H1 (cell line): Measurements from ENCODE around the gene MACROH2A1. TPM values are rescaled to one million over a fixed set of nuclear protein-coding genes. Genes with fewer than 3 reads are reported as not detected.

Experiments
- CHD2 ChIP-seq: IDR thresholded peaks from 2 replicates; pipeline ENCODE4 v1.6.1; 2012; ENCODE audit warnings: low read length, improper control_type of control experiment
- EZH2 ChIP-seq: fragments of 200-600 bp; sonication (generic); IDR thresholded peaks from 2 replicates; pipeline ENCODE4 v1.7.1; 2012; ENCODE audit warnings: low read depth, mild to moderate bottlenecking, moderate library complexity, low read length, inconsistent platforms; ENCODE audit not compliant: severe bottlenecking
- MAX ChIP-seq: IDR thresholded peaks from 2 replicates; pipeline ENCODE4 v1.6.1; 2012; ENCODE audit warnings: inconsistent platforms
- RFX5 ChIP-seq: IDR thresholded peaks from 2 replicates; pipeline ENCODE4 v1.6.1; 2011; ENCODE audit warnings: low read depth, low read length, improper control_type of control experiment, borderline replicate concordance
- polyA plus RNA-seq, 7 experiments: library from polyadenylated mRNA; depleted of rRNA in 3 of 7; stranded (reverse) in 5 of 7; unstranded in 2 of 7; fragments of >200 nt in 5 of 7; fragments of 200-250 nt in 2 of 7; gene quantifications; 1 replicate in 5 of 7; 2 replicates in 1 of 7; 4 replicates in 1 of 7; pipeline versions ENCODE4 v1.2.1 to v1.2.3, GENCODE V29; 2011 to 2013; ENCODE audit warnings: missing spikeins in 2 of 7, mixed read lengths in 2 of 7
- total RNA-seq: library from RNA; stranded (reverse); fragmentation: NEBNext Ultra II Directional; extraction: Animal tissue kit (Norgen Biotek cat#: 25700); gene quantifications from 2 replicates; pipeline ENCODE4 v1.2.1, GENCODE V29; 2021

MACROH2A1 gene
- total and polyA plus RNA-seq, 2 of the 8 experiments (the other 6 are each of a cell fraction or from before 2014, with no cell fraction given): 60.0 to 92.3 TPM

- TF ChIP-seq CHD2 (no peak), EZH2 (no peak), RFX5 (no peak), MAX (no peak)
Observed at GRCh38 chr5:135308245-135308644, 90.8 kb downstream of the MACROH2A1 start (continued).
